HL-60/S4 treated with phorbol 12-myristate 13-acetate at 8.2 ng/mL for 4 days and 3 days (cell line): ENCODE measurements around the gene SORBS2.
"Not testable (repeated sequence)": the region's sequence is repeated elsewhere in the genome, so short reads cannot be mapped to it uniquely, and the experiment has no call there.

Experiments used
- in situ Hi-C: fragments of 300-500 bp; cut with MboI; formaldehyde crosslinking; loops from 2 replicates; pipeline ENCODE4 v1.15.0; 2022; ENCODE audit warnings: low sequenced_read_pairs

Gene SORBS2

GRCh38 chr4:185567381-185568376 is 244.3 kb downstream of the SORBS2 start:
- in situ Hi-C loops, result no loop called here

DNA sequence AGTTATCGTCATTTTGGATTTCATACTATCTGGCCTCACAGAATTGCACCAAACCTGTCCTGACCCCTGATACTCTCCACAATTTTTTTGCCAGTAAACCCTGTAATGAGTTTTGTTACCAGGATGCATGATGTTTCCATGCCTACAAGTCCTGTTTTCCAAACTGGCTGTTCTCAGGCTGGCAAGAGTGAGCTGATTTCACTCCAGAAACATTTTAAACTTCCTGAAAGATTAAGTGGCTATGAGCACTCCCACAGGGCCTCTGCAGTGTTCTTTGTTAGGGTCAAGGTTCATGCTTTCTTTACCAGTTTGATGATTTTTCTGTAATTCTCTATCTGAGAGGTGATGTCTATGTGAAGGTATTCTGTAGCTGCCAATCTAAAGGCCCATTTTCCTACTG is 245.0 kb downstream of the SORBS2 start:
- in situ Hi-C loops, result no loop called here

- in situ Hi-C loops, result no loop called here
Observed at GRCh38 chr4:185566425-185566824, 245.6 kb downstream of the SORBS2 start.

- in situ Hi-C loops, result no loop called here
Observed at GRCh38 chr4:185565696-185566095, 246.3 kb downstream of the SORBS2 start.

DNA sequence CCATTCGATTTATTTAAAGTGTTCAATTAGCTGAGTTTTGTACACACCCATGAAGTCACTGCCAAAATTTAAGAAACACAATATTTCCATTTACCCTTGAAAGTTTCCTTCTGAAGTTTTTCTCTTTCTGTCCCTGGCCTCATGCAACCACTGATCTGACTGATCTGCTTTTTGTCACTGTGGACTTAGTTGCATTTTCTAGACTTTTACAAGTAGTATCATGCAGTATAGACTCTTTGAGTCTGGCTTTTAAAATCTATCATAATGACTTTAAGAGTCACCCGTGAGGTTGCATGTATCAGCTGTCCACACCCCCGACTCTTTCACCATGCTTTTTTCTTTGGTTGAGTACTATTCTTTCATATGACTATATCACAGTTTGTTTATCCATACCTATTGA is 247.6 kb downstream of the SORBS2 start:
- in situ Hi-C loops, result no loop called here

DNA sequence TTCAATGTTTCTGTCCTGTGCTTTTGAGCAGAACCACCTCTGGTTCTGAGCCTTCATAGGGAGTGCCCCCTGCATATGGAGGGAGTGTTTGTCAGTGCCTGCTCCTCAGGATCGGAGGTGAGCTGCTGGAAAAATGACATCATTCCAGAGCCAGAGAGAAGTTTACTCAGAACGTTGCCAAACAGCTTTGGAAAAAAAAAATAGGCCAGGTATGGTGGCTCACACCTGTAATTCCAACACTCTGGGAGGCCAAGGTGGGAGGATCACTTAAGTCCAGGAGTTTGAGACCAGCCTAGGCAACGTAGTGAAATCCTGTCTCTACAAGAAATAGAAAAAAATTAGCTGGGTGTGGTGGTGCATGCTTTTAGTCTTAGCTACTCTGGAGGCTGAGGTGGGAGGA is 249.5 kb downstream of the SORBS2 start:
- in situ Hi-C loops, result no loop called here

- in situ Hi-C loops, result no loop called here
Observed at GRCh38 chr4:185560316-185560715, 251.7 kb downstream of the SORBS2 start.

- in situ Hi-C loops, result no loop called here
Observed at GRCh38 chr4:185559915-185560281, 252.1 kb downstream of the SORBS2 start.

GRCh38 chr4:185559251-185559914 is 252.6 kb downstream of the SORBS2 start:
- in situ Hi-C loops, result not testable (repeated sequence)

GRCh38 chr4:185554365-185555126 is 257.4 kb downstream of the SORBS2 start:
- in situ Hi-C loops, result no loop called here

GRCh38 chr4:185552254-185552653 is 259.7 kb downstream of the SORBS2 start:
- in situ Hi-C loops, result no loop called here

GRCh38 chr4:185550933-185551332 is 261.1 kb downstream of the SORBS2 start:
- in situ Hi-C loops, result no loop called here

DNA sequence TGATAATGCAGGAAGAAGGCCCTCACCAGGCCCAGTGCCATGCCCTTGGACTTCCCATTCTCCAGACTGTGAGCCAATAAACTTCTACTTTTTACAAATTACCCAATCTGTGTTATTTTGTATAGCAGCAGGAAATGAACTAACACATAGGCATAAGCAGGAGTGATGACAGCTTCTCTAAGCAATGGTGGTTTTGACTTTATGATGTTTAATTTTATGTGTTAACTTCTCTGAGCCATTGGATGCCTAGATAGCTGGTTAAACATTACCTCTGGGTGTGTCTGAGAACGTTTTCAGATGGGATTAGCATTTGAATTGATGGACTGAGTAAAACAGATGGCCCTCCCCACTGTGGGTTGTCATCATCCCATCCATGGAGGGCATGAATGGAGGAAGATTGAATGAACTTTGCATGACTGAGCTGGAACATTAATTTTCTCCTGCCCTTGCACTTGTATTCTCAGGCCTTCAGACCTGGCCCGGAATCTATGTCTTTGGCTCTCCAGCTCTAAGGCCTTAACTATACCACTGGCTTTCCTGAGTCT is 262.8 kb downstream of the SORBS2 start:
- in situ Hi-C loops, result no loop called here

GRCh38 chr4:185548587-185548986 is 263.4 kb downstream of the SORBS2 start:
- in situ Hi-C loops, result no loop called here

GRCh38 chr4:185546335-185546734 is 265.7 kb downstream of the SORBS2 start:
- in situ Hi-C loops, result no loop called here

GRCh38 chr4:185542626-185543315 is 269.2 kb downstream of the SORBS2 start:
- in situ Hi-C loops, result no loop called here

DNA sequence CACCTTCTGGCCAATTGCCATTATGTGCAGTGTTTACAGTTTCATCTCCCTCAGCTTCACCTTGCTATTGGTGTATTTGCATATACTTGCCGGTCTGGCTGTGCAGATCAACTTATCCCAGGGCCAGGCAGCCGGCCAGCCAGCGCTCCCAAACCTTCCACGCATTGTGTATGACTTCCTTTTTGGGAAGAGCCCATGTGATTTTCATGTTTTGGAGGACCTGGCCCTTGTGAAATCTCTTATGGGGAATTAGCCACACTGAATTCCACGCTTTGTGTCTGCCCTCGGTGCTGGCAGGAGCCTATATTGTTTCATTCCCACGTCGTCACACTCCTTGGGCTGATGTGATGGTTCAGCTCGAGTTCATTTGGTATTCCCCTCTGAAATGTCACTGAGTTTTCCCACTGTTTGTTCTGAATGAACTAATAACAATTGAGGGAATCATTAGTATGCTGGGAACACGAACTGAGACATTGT is 270.7 kb downstream of the SORBS2 start:
- in situ Hi-C loops, result no loop called here

GRCh38 chr4:185540487-185541120 is 271.4 kb downstream of the SORBS2 start:
- in situ Hi-C loops, result no loop called here

- in situ Hi-C loops, result no loop called here
Observed at GRCh38 chr4:185540040-185540439, 272.0 kb downstream of the SORBS2 start.

DNA sequence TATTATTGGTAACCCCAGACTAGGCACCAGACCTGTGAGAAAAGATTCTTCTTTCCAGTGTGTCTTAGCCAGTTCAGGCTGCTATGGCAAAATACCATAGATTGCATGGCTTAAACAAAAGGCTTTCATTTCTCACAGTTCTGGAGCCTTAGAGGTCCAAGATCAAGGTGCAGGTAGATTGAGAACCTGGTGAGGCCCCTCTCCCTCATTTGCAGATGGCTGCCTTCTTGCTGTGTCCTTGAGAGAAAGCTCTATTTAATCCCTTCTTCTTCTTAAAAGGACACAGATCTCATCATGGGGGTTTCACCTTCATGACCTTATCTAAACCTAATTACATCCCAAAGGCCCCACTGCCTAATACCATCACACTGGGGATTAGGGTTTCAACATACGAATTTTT is 273.2 kb downstream of the SORBS2 start:
- in situ Hi-C loops, result no loop called here
